GM12878 (cell line): Measurements from ENCODE around the gene DND1. TPM values are rescaled to one million over a fixed set of nuclear protein-coding genes. Genes with fewer than 3 reads are reported as not detected.

Experiments
- ATAC-seq: fragments of 200-7000 bp; cut with Tn5 transposase; 3 replicates; pipeline ENCODE4 v1.9.1; 2020; ENCODE audit warnings: mild to moderate bottlenecking, moderate library complexity
- BruUV-seq: library from RNA; stranded (reverse); fragments of 400-500 nt; replicated peaks from 2 replicates; lab custom pipeline; 2021; lab: Mats Ljungman, UMichigan
- CTCF ChIA-PET: fragments of 300-600 bp; sonication (Branson Sonifier 250); formaldehyde crosslinking; extraction: SDS; loops from one replicate; lab custom pipeline; 2021; ENCODE audit warnings: inconsistent platforms; lab: Yijun Ruan, JAX
- POLR2A ChIA-PET: fragments of 350-600 bp; formaldehyde crosslinking; extraction: SDS; loops from one replicate; lab custom pipeline; 2021; ENCODE audit warnings: inconsistent platforms; lab: Charles Lee
- RAD21 ChIA-PET: fragments of 300-600 bp; sonication (Branson Sonifier 250); formaldehyde crosslinking; loops from one replicate; lab custom pipeline; 2023; ENCODE audit warnings: antibody characterized with exemption; ENCODE audit not compliant: unreplicated experiment; lab: Charles Lee
- SMC1A ChIA-PET: fragments of 300-600 bp; sonication (Branson Sonifier 250); formaldehyde crosslinking; loops from one replicate; lab custom pipeline; 2023; ENCODE audit not compliant: unreplicated experiment, uncharacterized antibody; lab: Charles Lee
- DNase-seq: peaks from one replicate; pipeline ENCODE4 v3.0.0-alpha.2; 2011; ENCODE audit warnings: low read depth, low spot score
- FAIRE-seq: peaks from 3 replicates; lab custom pipeline; 2011; peaks lifted over from hg19 to GRCh38; lab: Jason Lieb, UNC
- H2AFZ ChIP-seq: 2 replicates; pipeline ENCODE4 v1.6.0; 2011; ENCODE audit warnings: low read depth, low read length, control low read depth; ENCODE audit not compliant: control insufficient read depth
- H3K27ac ChIP-seq: 2 replicates; pipeline ENCODE4 v1.5.1; 2011; ENCODE audit warnings: control low read depth; ENCODE audit not compliant: control insufficient read depth, insufficient read depth
- H3K27me3 ChIP-seq, 2 experiments: replicated peaks in 1 of 2; 2 replicates each; pipeline versions ENCODE4 v1.6.0 to v1.6.1; 2011; ENCODE audit warnings: low read length in 1 of 2; ENCODE audit not compliant: control insufficient read depth in 2 of 2, insufficient read depth in 2 of 2
- H3K36me3 ChIP-seq, 2 experiments: 2 replicates each; pipeline ENCODE4 v1.5.1; 2011; ENCODE audit warnings: low read length in 1 of 2; ENCODE audit not compliant: control insufficient read depth in 2 of 2, insufficient read depth in 2 of 2
- H3K4me1 ChIP-seq: 2 replicates; pipeline ENCODE4 v1.6.1; 2011; ENCODE audit warnings: mild to moderate bottlenecking, low read length, moderate library complexity, mixed read lengths; ENCODE audit not compliant: control insufficient read depth, insufficient read depth
- H3K4me2 ChIP-seq: 2 replicates; pipeline ENCODE4 v1.6.0; 2011; ENCODE audit warnings: control low read depth; ENCODE audit not compliant: control insufficient read depth, insufficient read depth
- H3K4me3 ChIP-seq: fragments of 200-600 bp; sonication (generic); 2 replicates; pipeline ENCODE4 v1.5.1; 2016
- H3K79me2 ChIP-seq: 2 replicates; pipeline ENCODE4 v1.6.0; 2011; ENCODE audit warnings: low read length; ENCODE audit not compliant: control insufficient read depth, insufficient read depth
- H3K9ac ChIP-seq: 2 replicates; pipeline ENCODE4 v1.8.0; 2011; ENCODE audit warnings: low read length, control low read depth, mixed read lengths; ENCODE audit not compliant: control insufficient read depth, insufficient read depth
- H3K9me3 ChIP-seq: replicated peaks from 3 replicates; pipeline ENCODE4 v1.5.1; 2011; ENCODE audit warnings: mild to moderate bottlenecking, low read length; ENCODE audit not compliant: control insufficient read depth, insufficient read depth
- H4K20me1 ChIP-seq: 2 replicates; pipeline ENCODE4 v1.6.0; 2011; ENCODE audit not compliant: control insufficient read depth, insufficient read depth
- EED ChIP-seq: sonication (generic); IDR thresholded peaks from 2 replicates; pipeline ENCODE4 v1.6.1; 2016; ENCODE audit warnings: antibody characterized with exemption, low read depth
- EZH2 ChIP-seq: IDR thresholded peaks from 2 replicates; pipeline ENCODE4 v1.6.1; 2012; ENCODE audit warnings: low read depth, mild to moderate bottlenecking, control low read depth, inconsistent platforms, low read length, borderline replicate concordance; ENCODE audit not compliant: control insufficient read depth
- FOXK2 ChIP-seq: fragments of 450-650 bp; IDR thresholded peaks from 2 replicates; pipeline ENCODE4 v1.6.1; 2017; ENCODE audit warnings: mild to moderate bottlenecking, moderate library complexity
- NR2F1 ChIP-seq: fragments of 450-650 bp; conservative IDR thresholded peaks from 2 replicates; pipeline ENCODE4 v1.6.1; 2017; ENCODE audit warnings: mild to moderate bottlenecking
- POLR2AphosphoS5 ChIP-seq: IDR thresholded peaks from 2 replicates; pipeline ENCODE4 v1.6.1; 2011; ENCODE audit warnings: mild to moderate bottlenecking, low read length, inconsistent platforms
- SIX5 ChIP-seq: IDR thresholded peaks from 2 replicates; pipeline ENCODE4 v1.6.1; 2011; ENCODE audit warnings: mild to moderate bottlenecking, low read depth, low read length, moderate library complexity; ENCODE audit not compliant: severe bottlenecking
- SMARCA5 ChIP-seq: fragments of 450-650 bp; IDR thresholded peaks from 2 replicates; pipeline ENCODE4 v1.6.1; 2017; ENCODE audit warnings: mild to moderate bottlenecking
- SUPT20H ChIP-seq: IDR thresholded peaks from 2 replicates; pipeline ENCODE4 v1.6.1; 2011; ENCODE audit warnings: low read depth, mild to moderate bottlenecking, low read length, moderate library complexity, borderline replicate concordance; ENCODE audit not compliant: control insufficient read depth
- TCF3 ChIP-seq: IDR thresholded peaks from 2 replicates; pipeline ENCODE4 v1.6.1; 2012; ENCODE audit warnings: low read depth, mild to moderate bottlenecking, low read length, borderline replicate concordance; ENCODE audit not compliant: insufficient read depth
- ZBED1 ChIP-seq: IDR thresholded peaks from 2 replicates; pipeline ENCODE4 v1.6.1; 2016; ENCODE audit warnings: borderline replicate concordance
- ZNF384 ChIP-seq: IDR thresholded peaks from 2 replicates; pipeline ENCODE4 v1.6.1; 2012; ENCODE audit warnings: low read depth, mild to moderate bottlenecking, low read length, improper control_type of control experiment, borderline replicate concordance
- ZSCAN29 ChIP-seq: fragments of 450-650 bp; IDR thresholded peaks from 2 replicates; pipeline ENCODE4 v1.6.1; 2017; ENCODE audit warnings: mild to moderate bottlenecking, moderate library complexity
- WGBS: methylation state at CpG from one replicate; pipeline ENCODE4 v1.1.6; 2016; ENCODE audit warnings: low lambda C conversion rate; ENCODE audit not compliant: insufficient replicate concordance, insufficient coverage; ENCODE audit errors: missing lambda C conversion rate; 5-methylcytosine and 5-hydroxymethylcytosine counted together
- in situ Hi-C: fragments of 300-500 bp; cut with MboI; formaldehyde crosslinking; loops from 9 replicates; pipeline ENCODE4 v1.14.3; 2018; ENCODE audit warnings: mixed read lengths
- intact Hi-C: fragments of 100-400 bp; cut with micrococcal nuclease; formaldehyde crosslinking; loops from one replicate; pipeline ENCODE4 v1.14.2; 2022; ENCODE audit not compliant: unreplicated experiment
- polyA plus RNA-seq, 11 experiments: library from polyadenylated mRNA; depleted of rRNA in 4 of 11; unstranded in 6 of 11; stranded (reverse) in 5 of 11; fragments of >200 nt; fragmentation: Nextera tagmentation in 4 of 11; fragmentation: Illumina TruSeq in 1 of 11; extraction: Ambion mirVana in 4 of 11; extraction: Trizol in 1 of 11; gene quantifications; 1 replicate in 1 of 11; 2 replicates in 10 of 11; pipeline versions ENCODE4 v1.2.1 to v1.2.3, GENCODE V29; 2011 to 2016; ENCODE audit warnings: inconsistent platforms in 2 of 11, missing spikeins in 2 of 11, low read depth in 1 of 11
- total RNA-seq, 4 experiments: library from RNA; depleted of rRNA in 3 of 4; stranded (reverse); fragments of >200 nt in 3 of 4; fragmentation: Illumina TruSeq in 1 of 4; extraction: Trizol in 1 of 4; gene quantifications; 2 replicates each; pipeline versions ENCODE4 v1.2.1 to v1.2.3, GENCODE V29; 2013 to 2021
- TF ChIP-seq, protein P1 (sequence below): fragments of 450-650 bp; formaldehyde crosslinking; IDR thresholded peaks from 2 replicates; pipeline ENCODE4 v1.5.0; 2022; ENCODE audit warnings: mild to moderate bottlenecking, missing genetic modification characterization
- TF ChIP-seq, protein P2 (sequence below): fragments of 450-650 bp; IDR thresholded peaks from 2 replicates; pipeline ENCODE4 v1.6.1; 2017; ENCODE audit warnings: mild to moderate bottlenecking
- TF ChIP-seq, protein P3 (sequence below): fragments of 450-650 bp; IDR thresholded peaks from 2 replicates; pipeline ENCODE4 v1.6.1; 2018; ENCODE audit warnings: borderline replicate concordance, mild to moderate bottlenecking; ENCODE audit not compliant: partially characterized antibody

The DND1 gene
- total and polyA plus RNA-seq, 10 of the 15 experiments (the other 5 are each of a cell fraction or from before 2014, with no cell fraction given) = 0.15 to 2.9 (median 0.73) TPM; not detected in 2

DNA sequence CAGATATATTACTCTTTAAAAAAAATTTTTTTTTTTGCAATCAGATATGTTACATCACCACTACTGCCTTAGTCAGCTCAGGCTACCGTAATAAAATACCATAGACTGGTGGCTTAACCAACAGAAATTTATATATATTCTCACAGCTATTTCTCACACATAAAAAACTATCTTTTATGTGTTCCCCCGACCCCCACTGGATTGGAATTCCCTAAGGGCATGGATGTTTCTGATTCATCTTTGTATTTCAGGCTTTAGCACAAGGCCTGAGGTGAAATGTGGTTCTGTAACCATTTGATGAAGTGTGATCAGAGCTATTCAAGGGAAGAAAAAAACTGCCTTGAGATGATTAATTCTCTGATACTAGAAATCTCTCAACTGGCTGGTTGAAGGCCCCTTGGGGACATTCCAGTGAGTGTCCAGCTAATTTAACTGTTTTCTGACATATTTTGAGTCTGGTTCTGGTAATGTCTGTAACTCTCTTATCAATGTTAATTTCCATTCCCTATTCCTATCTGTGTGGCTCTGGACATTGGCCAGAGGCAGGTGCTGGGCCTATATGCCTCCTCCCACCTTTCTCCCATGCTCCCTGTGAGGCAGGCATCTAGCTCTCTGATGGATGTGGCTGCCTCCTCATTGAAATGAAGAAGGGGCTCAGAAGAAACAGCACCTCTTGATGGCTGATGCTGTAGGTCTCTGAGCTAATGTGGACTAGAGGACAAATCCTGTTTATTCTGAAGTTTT is 42.9 kb downstream of the DND1 start (continued):
- TF ChIP-seq, protein P1, sequence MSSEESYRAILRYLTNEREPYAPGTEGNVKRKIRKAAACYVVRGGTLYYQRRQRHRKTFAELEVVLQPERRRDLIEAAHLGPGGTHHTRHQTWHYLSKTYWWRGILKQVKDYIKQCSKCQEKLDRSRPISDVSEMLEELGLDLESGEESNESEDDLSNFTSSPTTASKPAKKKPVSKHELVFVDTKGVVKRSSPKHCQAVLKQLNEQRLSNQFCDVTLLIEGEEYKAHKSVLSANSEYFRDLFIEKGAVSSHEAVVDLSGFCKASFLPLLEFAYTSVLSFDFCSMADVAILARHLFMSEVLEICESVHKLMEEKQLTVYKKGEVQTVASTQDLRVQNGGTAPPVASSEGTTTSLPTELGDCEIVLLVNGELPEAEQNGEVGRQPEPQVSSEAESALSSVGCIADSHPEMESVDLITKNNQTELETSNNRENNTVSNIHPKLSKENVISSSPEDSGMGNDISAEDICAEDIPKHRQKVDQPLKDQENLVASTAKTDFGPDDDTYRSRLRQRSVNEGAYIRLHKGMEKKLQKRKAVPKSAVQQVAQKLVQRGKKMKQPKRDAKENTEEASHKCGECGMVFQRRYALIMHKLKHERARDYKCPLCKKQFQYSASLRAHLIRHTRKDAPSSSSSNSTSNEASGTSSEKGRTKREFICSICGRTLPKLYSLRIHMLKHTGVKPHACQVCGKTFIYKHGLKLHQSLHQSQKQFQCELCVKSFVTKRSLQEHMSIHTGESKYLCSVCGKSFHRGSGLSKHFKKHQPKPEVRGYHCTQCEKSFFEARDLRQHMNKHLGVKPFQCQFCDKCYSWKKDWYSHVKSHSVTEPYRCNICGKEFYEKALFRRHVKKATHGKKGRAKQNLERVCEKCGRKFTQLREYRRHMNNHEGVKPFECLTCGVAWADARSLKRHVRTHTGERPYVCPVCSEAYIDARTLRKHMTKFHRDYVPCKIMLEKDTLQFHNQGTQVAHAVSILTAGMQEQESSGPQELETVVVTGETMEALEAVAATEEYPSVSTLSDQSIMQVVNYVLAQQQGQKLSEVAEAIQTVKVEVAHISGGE = no peak
- TF ChIP-seq FOXK2 (no peak), POLR2AphosphoS5 (no peak), TCF3 (no peak), ZBED1 (no peak), ZSCAN29 (no peak)
- TF ChIP-seq, protein P2, sequence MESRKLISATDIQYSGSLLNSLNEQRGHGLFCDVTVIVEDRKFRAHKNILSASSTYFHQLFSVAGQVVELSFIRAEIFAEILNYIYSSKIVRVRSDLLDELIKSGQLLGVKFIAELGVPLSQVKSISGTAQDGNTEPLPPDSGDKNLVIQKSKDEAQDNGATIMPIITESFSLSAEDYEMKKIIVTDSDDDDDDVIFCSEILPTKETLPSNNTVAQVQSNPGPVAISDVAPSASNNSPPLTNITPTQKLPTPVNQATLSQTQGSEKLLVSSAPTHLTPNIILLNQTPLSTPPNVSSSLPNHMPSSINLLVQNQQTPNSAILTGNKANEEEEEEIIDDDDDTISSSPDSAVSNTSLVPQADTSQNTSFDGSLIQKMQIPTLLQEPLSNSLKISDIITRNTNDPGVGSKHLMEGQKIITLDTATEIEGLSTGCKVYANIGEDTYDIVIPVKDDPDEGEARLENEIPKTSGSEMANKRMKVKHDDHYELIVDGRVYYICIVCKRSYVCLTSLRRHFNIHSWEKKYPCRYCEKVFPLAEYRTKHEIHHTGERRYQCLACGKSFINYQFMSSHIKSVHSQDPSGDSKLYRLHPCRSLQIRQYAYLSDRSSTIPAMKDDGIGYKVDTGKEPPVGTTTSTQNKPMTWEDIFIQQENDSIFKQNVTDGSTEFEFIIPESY = no peak

DNA sequence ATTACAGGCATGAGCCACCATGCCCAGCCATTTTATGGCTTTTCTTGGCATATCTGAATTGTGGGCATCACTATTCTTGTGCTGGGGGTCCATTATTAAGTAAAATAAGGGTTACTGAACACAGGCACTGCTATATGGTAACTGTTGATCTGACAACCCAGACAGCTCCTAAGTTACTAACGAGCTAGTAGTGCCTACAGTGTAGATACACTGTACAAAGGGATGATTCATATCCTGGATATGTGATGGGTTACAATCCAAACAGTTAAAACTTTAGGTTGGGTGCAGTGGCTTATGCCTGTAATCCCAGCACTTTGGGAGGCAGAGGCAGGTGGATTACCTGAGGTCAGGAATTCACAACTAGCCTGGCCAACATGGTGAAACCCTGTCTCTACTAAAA is 44.7 kb downstream of the DND1 start:
- H3K79me2 ChIP-seq = no peaks in the 10 kb centered on the region
- WGBS = 20% methylated on average over 1 of the region's 1 CpG
- no peaks in the 10 kb centered on the region for H4K20me1 ChIP-seq
- H2AFZ ChIP-seq = no peak overlapping the region
- no peak for FAIRE-seq
- ChIA-PET RAD21 (no interaction called here), CTCF (no interaction called here), SMC1A (no interaction called here), POLR2A (no interaction called here)
- in situ Hi-C loops (no loop called here), intact Hi-C loops (no loop called here)
- H3K4me1 ChIP-seq = peaks cover 13% of the 10 kb centered on the region
- no peaks in the 10 kb centered on the region for H3K36me3 ChIP-seq
- DNase-seq = no peak
- H3K4me2 ChIP-seq = no peak overlapping the region
- BruUV-seq = no TSS peak
- H3K9ac ChIP-seq = no peak overlapping the region
- H3K4me3 ChIP-seq = no peak overlapping the region
- H3K9me3 ChIP-seq = peaks cover 1% of the 10 kb centered on the region; the same call in 1 of the 3 replicates
- H3K27me3 ChIP-seq = peaks cover 3 to 4% of the 10 kb centered on the region in 2 experiments; a peak in 2 of 4 replicates
- H3K27ac ChIP-seq = no peak overlapping the region
- no peak for ATAC-seq
- TF ChIP-seq EED (no peak), ZSCAN29 (no peak), SMARCA5 (no peak), NR2F1 (no peak), SUPT20H (no peak), ZNF384 (no peak), EZH2 (no peak), SIX5 (no peak)
- TF ChIP-seq, protein P3, sequence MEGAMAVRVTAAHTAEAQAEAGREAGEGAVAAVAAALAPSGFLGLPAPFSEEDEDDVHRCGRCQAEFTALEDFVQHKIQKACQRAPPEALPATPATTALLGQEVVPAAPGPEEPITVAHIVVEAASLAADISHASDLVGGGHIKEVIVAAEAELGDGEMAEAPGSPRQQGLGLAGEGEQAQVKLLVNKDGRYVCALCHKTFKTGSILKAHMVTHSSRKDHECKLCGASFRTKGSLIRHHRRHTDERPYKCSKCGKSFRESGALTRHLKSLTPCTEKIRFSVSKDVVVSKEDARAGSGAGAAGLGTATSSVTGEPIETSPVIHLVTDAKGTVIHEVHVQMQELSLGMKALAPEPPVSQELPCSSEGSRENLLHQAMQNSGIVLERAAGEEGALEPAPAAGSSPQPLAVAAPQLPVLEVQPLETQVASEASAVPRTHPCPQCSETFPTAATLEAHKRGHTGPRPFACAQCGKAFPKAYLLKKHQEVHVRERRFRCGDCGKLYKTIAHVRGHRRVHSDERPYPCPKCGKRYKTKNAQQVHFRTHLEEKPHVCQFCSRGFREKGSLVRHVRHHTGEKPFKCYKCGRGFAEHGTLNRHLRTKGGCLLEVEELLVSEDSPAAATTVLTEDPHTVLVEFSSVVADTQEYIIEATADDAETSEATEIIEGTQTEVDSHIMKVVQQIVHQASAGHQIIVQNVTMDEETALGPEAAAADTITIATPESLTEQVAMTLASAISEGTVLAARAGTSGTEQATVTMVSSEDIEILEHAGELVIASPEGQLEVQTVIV = no peak
